Posterior vena cava (tissue), 2 donors: ENCODE data around the gene ARL10. TPM values are rescaled to one million over a fixed set of nuclear protein-coding genes. Genes with fewer than 3 reads are reported as not detected.

Source experiments
- DNase-seq: peaks from one replicate; pipeline ENCODE4 v3.0.0-alpha.2; 2020; ENCODE audit warnings: low spot score
- intact Hi-C, 2 donors: fragments of 100-400 bp; cut with DNase I; formaldehyde crosslinking; loops; one replicate each; pipeline versions ENCODE4 v1.14.1 to v1.14.2; 2022 to 2023
- total RNA-seq, 2 donors: library from RNA; stranded (reverse); fragmentation: NEBNext Ultra II Directional; extraction: Animal tissue kit (Norgen Biotek cat#: 25700); gene quantifications; one replicate each; pipeline ENCODE4 v1.2.1, GENCODE V29; 2021
- donor health status: DM: yes; HTN: yes; CAD: no.
- donor health status: DM: yes; HTN: yes; CAD: no.

Gene ARL10
- total RNA-seq, 2 donors from 2014 or later = 12.4 to 15.2 TPM

- no peak for DNase-seq
- intact Hi-C loops = no loop called here
These were observed 21.2 kb downstream of the ARL10 start for GRCh38 chr5:176386491-176386890.

GRCh38 chr5:176387384-176387925, 22.2 kb downstream of the ARL10 start:
- peak; percentile 17 for DNase-seq
- intact Hi-C loops = no loop called here

- no peak for DNase-seq
- intact Hi-C loops = no loop called here
These were observed 22.7 kb downstream of the ARL10 start for GRCh38 chr5:176388003-176388443.

- intact Hi-C loops = no loop called here
- peak; percentile 100 for DNase-seq
These were observed 23.3 kb downstream of the ARL10 start, which contains the start of the genes HIGD2A and NOP16 for GRCh38 chr5:176388444-176389134. Gene HIGD2A, plus strand, starts transcription at chr5:176388751. Its CDS starts 69 bp downstream, at chr5:176388820. Gene NOP16, minus strand, starts transcription at chr5:176388598. Its CDS starts 59 bp downstream, at chr5:176388539.

- intact Hi-C loops = no loop called here
These were observed 24.1 kb downstream of the ARL10 start for GRCh38 chr5:176389135-176390123.

GRCh38 chr5:176391479-176391878, 26.2 kb downstream of the ARL10 start:
- intact Hi-C loops = no loop called here

More at GRCh38 chr5:176389135-176390123, 24.1 kb downstream of the ARL10 start:
- DNase-seq = peak; percentile 47

GRCh38 chr5:176391999-176392398, 26.7 kb downstream of the ARL10 start:
- intact Hi-C loops = no loop called here
- DNase-seq = no peak

More at GRCh38 chr5:176391479-176391878, 26.2 kb downstream of the ARL10 start:
- DNase-seq = peak; percentile 28

- intact Hi-C loops = no loop called here
- peak; percentile 67 for DNase-seq
These were observed 27.2 kb downstream of the ARL10 start for GRCh38 chr5:176392526-176392925.

GRCh38 chr5:176394096-176394495, 28.8 kb downstream of the ARL10 start:
- no peak for DNase-seq
- intact Hi-C loops = no loop called here

- intact Hi-C loops = no loop called here
- DNase-seq = peak; percentile 58
These were observed 29.8 kb downstream of the ARL10 start for GRCh38 chr5:176394881-176395675.

GRCh38 chr5:176396330-176396729, 31.0 kb downstream of the ARL10 start:
- intact Hi-C loops = no loop called here
- peak; percentile 37 for DNase-seq

- intact Hi-C loops = no loop called here
- DNase-seq = peak; percentile 66
These were observed 32.6 kb downstream of the ARL10 start for GRCh38 chr5:176397736-176398420.

GRCh38 chr5:176400382-176401156, 35.3 kb downstream of the ARL10 start:
- intact Hi-C loops = no loop called here
- DNase-seq = peak; percentile 71

- peak; percentile 76 for DNase-seq
- intact Hi-C loops = no loop called here
These were observed 36.3 kb downstream of the ARL10 start for GRCh38 chr5:176401281-176402205.

- intact Hi-C loops = no loop called here
These were observed 40.6 kb downstream of the ARL10 start for GRCh38 chr5:176405656-176406435.

More at GRCh38 chr5:176405656-176406435, 40.6 kb downstream of the ARL10 start:
- peak; percentile 29 for DNase-seq
